ENCODE data around the gene USP47. TPM values are rescaled to one million over a fixed set of nuclear protein-coding genes. Genes with fewer than 3 reads are reported as not detected.
A peak's percentile ranks its signal among the peaks of the same experiment; 100 is the strongest.

USP47 gene
- total and polyA plus RNA-seq, 9 of the 15 experiments (the other 6 are each of a cell fraction or from before 2014, with no cell fraction given), result 13.1 to 63.6 (median 34.7) TPM

DNA sequence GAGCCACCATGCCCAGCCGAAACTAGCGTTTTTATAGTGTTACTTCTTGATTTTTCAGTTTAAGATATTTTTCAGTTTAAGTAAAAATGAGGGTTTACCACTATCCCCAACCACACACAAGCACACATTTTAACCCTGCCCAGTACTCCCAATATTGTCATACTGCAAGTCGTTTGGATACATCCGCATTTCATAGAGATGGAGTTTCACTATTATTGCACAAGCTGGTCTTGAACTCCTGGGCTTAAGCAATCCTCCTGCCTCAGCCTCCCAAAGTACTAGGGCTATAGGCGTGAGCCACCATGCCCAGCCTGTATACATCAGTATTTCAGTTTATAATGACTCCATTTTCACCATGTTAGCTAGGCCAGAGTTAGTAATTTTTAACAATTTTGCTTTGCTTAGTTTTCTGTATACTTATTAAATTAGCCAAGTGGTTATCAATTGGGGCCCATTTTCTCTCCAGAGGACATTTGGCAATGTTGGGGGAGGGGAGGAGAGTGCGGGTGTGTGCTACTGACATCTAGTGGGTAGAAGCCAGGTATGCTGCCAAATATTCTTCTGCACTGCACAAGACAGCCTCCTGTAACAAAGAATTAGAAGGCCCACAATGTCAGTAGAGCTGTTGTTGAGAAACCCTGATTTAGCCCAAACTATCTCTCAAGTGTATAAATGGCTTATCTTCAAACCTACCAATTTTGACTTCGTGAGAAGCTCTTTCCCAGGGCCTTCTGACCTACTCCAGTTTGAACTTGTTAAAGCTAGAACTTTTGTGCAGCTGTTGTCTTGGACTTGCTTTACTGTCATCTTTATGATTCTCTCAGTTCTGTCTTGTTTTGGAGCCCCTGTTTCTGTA lies 7.3 kb downstream of the USP47 start (continued):
- TF ChIP-seq, protein P1, sequence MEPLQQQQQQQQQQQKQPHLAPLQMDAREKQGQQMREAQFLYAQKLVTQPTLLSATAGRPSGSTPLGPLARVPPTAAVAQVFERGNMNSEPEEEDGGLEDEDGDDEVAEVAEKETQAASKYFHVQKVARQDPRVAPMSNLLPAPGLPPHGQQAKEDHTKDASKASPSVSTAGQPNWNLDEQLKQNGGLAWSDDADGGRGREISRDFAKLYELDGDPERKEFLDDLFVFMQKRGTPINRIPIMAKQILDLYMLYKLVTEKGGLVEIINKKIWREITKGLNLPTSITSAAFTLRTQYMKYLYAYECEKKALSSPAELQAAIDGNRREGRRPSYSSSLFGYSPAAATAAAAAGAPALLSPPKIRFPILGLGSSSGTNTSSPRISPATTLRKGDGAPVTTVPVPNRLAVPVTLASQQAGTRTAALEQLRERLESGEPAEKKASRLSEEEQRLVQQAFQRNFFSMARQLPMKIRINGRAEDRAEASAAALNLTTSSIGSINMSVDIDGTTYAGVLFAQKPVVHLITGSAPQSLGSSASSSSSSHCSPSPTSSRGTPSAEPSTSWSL (CRISPR knock-in tag; IDR thresholded peaks at IDR 0.05; ENCODE audit: borderline replicate concordance), result no peak
- no peak for TF ChIP-seq ATF1 (CRISPR knock-in tag; IDR thresholded peaks at IDR 0.05)
- 0 out of 2 replicates have a peak, but pooled peaks have one; percentile 7 for TF ChIP-seq ATF1 (tag; IDR thresholded peaks at IDR 0.05)
- TF ChIP-seq, protein P2, sequence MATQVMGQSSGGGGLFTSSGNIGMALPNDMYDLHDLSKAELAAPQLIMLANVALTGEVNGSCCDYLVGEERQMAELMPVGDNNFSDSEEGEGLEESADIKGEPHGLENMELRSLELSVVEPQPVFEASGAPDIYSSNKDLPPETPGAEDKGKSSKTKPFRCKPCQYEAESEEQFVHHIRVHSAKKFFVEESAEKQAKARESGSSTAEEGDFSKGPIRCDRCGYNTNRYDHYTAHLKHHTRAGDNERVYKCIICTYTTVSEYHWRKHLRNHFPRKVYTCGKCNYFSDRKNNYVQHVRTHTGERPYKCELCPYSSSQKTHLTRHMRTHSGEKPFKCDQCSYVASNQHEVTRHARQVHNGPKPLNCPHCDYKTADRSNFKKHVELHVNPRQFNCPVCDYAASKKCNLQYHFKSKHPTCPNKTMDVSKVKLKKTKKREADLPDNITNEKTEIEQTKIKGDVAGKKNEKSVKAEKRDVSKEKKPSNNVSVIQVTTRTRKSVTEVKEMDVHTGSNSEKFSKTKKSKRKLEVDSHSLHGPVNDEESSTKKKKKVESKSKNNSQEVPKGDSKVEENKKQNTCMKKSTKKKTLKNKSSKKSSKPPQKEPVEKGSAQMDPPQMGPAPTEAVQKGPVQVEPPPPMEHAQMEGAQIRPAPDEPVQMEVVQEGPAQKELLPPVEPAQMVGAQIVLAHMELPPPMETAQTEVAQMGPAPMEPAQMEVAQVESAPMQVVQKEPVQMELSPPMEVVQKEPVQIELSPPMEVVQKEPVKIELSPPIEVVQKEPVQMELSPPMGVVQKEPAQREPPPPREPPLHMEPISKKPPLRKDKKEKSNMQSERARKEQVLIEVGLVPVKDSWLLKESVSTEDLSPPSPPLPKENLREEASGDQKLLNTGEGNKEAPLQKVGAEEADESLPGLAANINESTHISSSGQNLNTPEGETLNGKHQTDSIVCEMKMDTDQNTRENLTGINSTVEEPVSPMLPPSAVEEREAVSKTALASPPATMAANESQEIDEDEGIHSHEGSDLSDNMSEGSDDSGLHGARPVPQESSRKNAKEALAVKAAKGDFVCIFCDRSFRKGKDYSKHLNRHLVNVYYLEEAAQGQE (IDR thresholded peaks at IDR 0.05; ENCODE audit: borderline replicate concordance), result peak; percentile 83
- TF ChIP-seq, protein P2 (CRISPR knock-in tag; IDR thresholded peaks at IDR 0.05; ENCODE audit: low read depth), result no peak
- TF ChIP-seq ARHGAP35 (IDR thresholded peaks at IDR 0.05; ENCODE audit: partially characterized antibody), result no peak
- 0 out of 2 replicates have a peak, but pooled peaks have one; percentile 29 for TF ChIP-seq ESRRA (IDR thresholded peaks at IDR 0.05; ENCODE audit: borderline replicate concordance, low read depth)
- TF ChIP-seq, protein P3, sequence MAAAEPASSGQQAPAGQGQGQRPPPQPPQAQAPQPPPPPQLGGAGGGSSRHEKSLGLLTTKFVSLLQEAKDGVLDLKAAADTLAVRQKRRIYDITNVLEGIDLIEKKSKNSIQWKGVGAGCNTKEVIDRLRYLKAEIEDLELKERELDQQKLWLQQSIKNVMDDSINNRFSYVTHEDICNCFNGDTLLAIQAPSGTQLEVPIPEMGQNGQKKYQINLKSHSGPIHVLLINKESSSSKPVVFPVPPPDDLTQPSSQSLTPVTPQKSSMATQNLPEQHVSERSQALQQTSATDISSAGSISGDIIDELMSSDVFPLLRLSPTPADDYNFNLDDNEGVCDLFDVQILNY (CRISPR knock-in tag; IDR thresholded peaks at IDR 0.05), result no peak
- no peak for TF ChIP-seq RFX5 (IDR thresholded peaks at IDR 0.05; ENCODE audit: low read depth, low read length)
- TF ChIP-seq POLR2AphosphoS5 (IDR thresholded peaks at IDR 0.05; ENCODE audit: control insufficient read depth, insufficient read depth, low read depth, low read length), result no peak
- TF ChIP-seq, protein P4, sequence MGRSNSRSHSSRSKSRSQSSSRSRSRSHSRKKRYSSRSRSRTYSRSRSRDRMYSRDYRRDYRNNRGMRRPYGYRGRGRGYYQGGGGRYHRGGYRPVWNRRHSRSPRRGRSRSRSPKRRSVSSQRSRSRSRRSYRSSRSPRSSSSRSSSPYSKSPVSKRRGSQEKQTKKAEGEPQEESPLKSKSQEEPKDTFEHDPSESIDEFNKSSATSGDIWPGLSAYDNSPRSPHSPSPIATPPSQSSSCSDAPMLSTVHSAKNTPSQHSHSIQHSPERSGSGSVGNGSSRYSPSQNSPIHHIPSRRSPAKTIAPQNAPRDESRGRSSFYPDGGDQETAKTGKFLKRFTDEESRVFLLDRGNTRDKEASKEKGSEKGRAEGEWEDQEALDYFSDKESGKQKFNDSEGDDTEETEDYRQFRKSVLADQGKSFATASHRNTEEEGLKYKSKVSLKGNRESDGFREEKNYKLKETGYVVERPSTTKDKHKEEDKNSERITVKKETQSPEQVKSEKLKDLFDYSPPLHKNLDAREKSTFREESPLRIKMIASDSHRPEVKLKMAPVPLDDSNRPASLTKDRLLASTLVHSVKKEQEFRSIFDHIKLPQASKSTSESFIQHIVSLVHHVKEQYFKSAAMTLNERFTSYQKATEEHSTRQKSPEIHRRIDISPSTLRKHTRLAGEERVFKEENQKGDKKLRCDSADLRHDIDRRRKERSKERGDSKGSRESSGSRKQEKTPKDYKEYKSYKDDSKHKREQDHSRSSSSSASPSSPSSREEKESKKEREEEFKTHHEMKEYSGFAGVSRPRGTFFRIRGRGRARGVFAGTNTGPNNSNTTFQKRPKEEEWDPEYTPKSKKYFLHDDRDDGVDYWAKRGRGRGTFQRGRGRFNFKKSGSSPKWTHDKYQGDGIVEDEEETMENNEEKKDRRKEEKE (IDR thresholded peaks at IDR 0.05; ENCODE audit: borderline replicate concordance in 1 of 2, control insufficient read depth in 1 of 2, low read depth in 2 of 2, low read length in 1 of 2), result no peak
- TF ChIP-seq ZNF507 (tag; conservative IDR thresholded peaks at IDR 0.05), result no peak
- TF ChIP-seq ZNF239 (CRISPR knock-in tag; IDR thresholded peaks at IDR 0.05), result no peak
